CD4-positive, alpha-beta memory T cell (primary cell): ENCODE results near the gene PCGF1. TPM values are rescaled to one million over a fixed set of nuclear protein-coding genes. Genes with fewer than 3 reads are reported as not detected.
A peak's percentile ranks its signal among the peaks of the same experiment; 100 is the strongest.
"Not testable (repeated sequence)": the region's sequence is repeated elsewhere in the genome, so short reads cannot be mapped to it uniquely, and the experiment has no call there.

Experiments used
- CTCF ChIA-PET: fragments of 350-600 bp; sonication (Branson Sonifier 250); formaldehyde crosslinking; loops from one replicate; lab custom pipeline; 2021; ENCODE audit warnings: inconsistent platforms; ENCODE audit not compliant: partially characterized antibody; lab: Charles Lee
- POLR2A ChIA-PET: fragments of 350-600 bp; sonication (Branson Sonifier 250); formaldehyde crosslinking; loops from one replicate; lab custom pipeline; 2021; ENCODE audit not compliant: partially characterized antibody; lab: Charles Lee
- DNase-seq, 5 donors: peaks; one replicate each; pipeline versions ENCODE4 v3.0.0 to v3.0.0-alpha.2; 2020 to 2022; ENCODE audit warnings: mixed read lengths in 1 of 5
- H3K27ac ChIP-seq: one replicate; pipeline ENCODE4 v1.7.0; 2013; ENCODE audit warnings: low read depth, low read length
- H3K27me3 ChIP-seq: 2 replicates; pipeline ENCODE4 v1.7.0; 2013; ENCODE audit warnings: mild to moderate bottlenecking, low read length, moderate library complexity; ENCODE audit not compliant: insufficient read depth
- H3K36me3 ChIP-seq: 2 replicates; pipeline ENCODE4 v1.7.0; 2013; ENCODE audit warnings: mild to moderate bottlenecking, low read length, moderate library complexity; ENCODE audit not compliant: insufficient read depth
- H3K4me1 ChIP-seq: 2 replicates; pipeline ENCODE4 v1.7.0; 2013; ENCODE audit warnings: mild to moderate bottlenecking, low read length, moderate library complexity; ENCODE audit not compliant: insufficient read depth
- H3K4me3 ChIP-seq, 2 donors: one replicate each; pipeline ENCODE4 v1.7.0; 2013; ENCODE audit warnings: low read length in 2 of 2, mild to moderate bottlenecking in 1 of 2
- H3K9me3 ChIP-seq, 2 donors: one replicate each; pipeline ENCODE4 v1.7.0; 2013; ENCODE audit warnings: low read length in 2 of 2, control low read depth in 1 of 2; ENCODE audit not compliant: control insufficient read depth in 1 of 2
- H3K27ac Mint-ChIP-seq, 7 donors: one replicate each; pipeline ENCODE4 v1.8.0; 2020 to 2021; ENCODE audit warnings: mixed read lengths in 7 of 7, mild to moderate bottlenecking in 6 of 7, inconsistent platforms in 3 of 7, moderate library complexity in 3 of 7
- H3K27me3 Mint-ChIP-seq, 2 donors: one replicate each; pipeline ENCODE4 v1.8.0; 2020 to 2021; ENCODE audit warnings: mixed read lengths in 2 of 2
- H3K36me3 Mint-ChIP-seq, 2 donors: one replicate each; pipeline ENCODE4 v1.8.0; 2020 to 2021; ENCODE audit warnings: mixed read lengths in 2 of 2, inconsistent platforms in 1 of 2, mild to moderate bottlenecking in 1 of 2
- H3K4me1 Mint-ChIP-seq, 4 donors: one replicate each; pipeline ENCODE4 v1.8.0; 2020 to 2021; ENCODE audit warnings: mixed read lengths in 4 of 4, mild to moderate bottlenecking in 1 of 4
- H3K4me3 Mint-ChIP-seq, 8 donors: one replicate each; pipeline ENCODE4 v1.8.0; 2020 to 2021; ENCODE audit warnings: mixed read lengths in 8 of 8, mild to moderate bottlenecking in 7 of 8, moderate library complexity in 6 of 8, inconsistent platforms in 3 of 8
- H3K9me3 Mint-ChIP-seq, 8 donors: one replicate each; pipeline ENCODE4 v1.8.0; 2020 to 2021; ENCODE audit warnings: mixed read lengths in 8 of 8, mild to moderate bottlenecking in 5 of 8, inconsistent platforms in 3 of 8, moderate library complexity in 1 of 8
- intact Hi-C: fragments of 100-400 bp; cut with micrococcal nuclease; formaldehyde crosslinking; loops from one replicate; pipeline ENCODE4 v1.15.1; 2023
- polyA plus RNA-seq, 2 donors: library from polyadenylated mRNA; unstranded; fragments of 300-500 nt; fragmentation: Illumina TruSeq; gene quantifications; one replicate each; pipeline ENCODE4 v1.2.3, GENCODE V29; 2021
- total RNA-seq, 2 experiments: library from RNA; stranded (reverse); gene quantifications; one replicate each; pipeline ENCODE4 v1.2.3, GENCODE V29; 2021

PCGF1 gene
- total and polyA plus RNA-seq, 4 experiments from 2014 or later = 10.4 to 42.2 (median 23.9) TPM

DNA sequence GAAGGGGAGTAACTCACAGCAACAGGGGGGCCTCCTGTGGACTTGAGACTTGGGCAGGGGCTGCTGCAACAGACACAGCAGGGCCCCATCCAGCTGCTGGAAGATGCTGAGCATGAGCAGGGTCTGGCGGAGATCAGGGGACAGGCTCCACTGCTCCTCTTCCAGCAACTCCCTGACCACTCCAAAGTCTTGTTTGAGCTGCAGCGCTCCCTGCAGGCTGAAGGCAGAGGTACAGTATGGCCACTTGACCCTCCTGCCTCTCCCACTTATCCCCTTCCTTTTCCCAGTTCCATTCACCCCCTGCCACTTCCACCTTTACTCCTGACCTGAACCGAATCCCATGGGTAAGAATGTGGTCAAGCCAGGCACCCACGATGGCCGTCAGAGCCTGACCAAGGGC, 32.6 kb downstream of the PCGF1 start:
- no peak overlapping the region for H3K27ac ChIP-seq
- no peak for DNase-seq
- H3K27ac Mint-ChIP-seq = peak overlapping the region in 2 of 7 donors; percentile 24 to 55
- no peaks in the 10 kb centered on the region for H3K27me3 Mint-ChIP-seq
- CTCF ChIA-PET = interaction anchor here (1.1 to 1.6 kb wide), 2 partner anchors 8 to 141 kb away, joined by 3 to 10 read pairs; partner anchors contain the start of genes CCDC142 and TTC31
- peaks cover 13 to 45% (median 24%) of the 10 kb centered on the region in 4 donors for H3K4me1 Mint-ChIP-seq
- POLR2A ChIA-PET = interaction anchor here (1.0 to 14.3 kb wide), 4 partner anchors 8 to 32 kb away, joined by 3 to 516 read pairs (median 74); partner anchors contain the start of genes CCDC142, INO80B, LBX2 and TTC31
- peaks cover 0 to 7% (median 0%) of the 10 kb centered on the region in 8 donors for H3K9me3 Mint-ChIP-seq
- H3K4me1 ChIP-seq = peaks cover 20% of the 10 kb centered on the region
- H3K4me3 ChIP-seq = no peak overlapping the region
- H3K36me3 ChIP-seq = peaks cover 19% of the 10 kb centered on the region
- intact Hi-C loops = no loop called here
- no peaks in the 10 kb centered on the region for H3K9me3 ChIP-seq
- peaks cover 22 to 48% of the 10 kb centered on the region in 2 donors for H3K36me3 Mint-ChIP-seq
- H3K4me3 Mint-ChIP-seq = no peak overlapping the region
- H3K27me3 ChIP-seq = no peaks in the 10 kb centered on the region

- intact Hi-C loops = no loop called here
- Histone ChIP-seq H3K4me3 (no peak overlapping the region), H3K9me3 (no peaks in the 10 kb centered on the region), H3K27ac (no peak overlapping the region), H3K27me3 (no peaks in the 10 kb centered on the region), H3K4me1 (peaks cover 20% of the 10 kb centered on the region), H3K36me3 (peaks cover 19% of the 10 kb centered on the region)
- Mint-ChIP-seq H3K36me3 (peaks cover 20 to 45% of the 10 kb centered on the region in 2 donors), H3K9me3 (peaks cover 0 to 7% (median 0%) of the 10 kb centered on the region in 8 donors), H3K27ac (peak overlapping the region in 3 of 7 donors; percentile 24 to 100 (median 29)), H3K27me3 (no peaks in the 10 kb centered on the region), H3K4me1 (peaks cover 12 to 45% (median 23%) of the 10 kb centered on the region in 4 donors), H3K4me3 (no peak overlapping the region)
- no peak for DNase-seq
- ChIA-PET POLR2A (interaction anchor here (3.3 to 14.3 kb wide), 3 partner anchors 8 to 26 kb away, joined by 28 to 516 read pairs (median 119); partner anchors contain the start of genes CCDC142, INO80B, LBX2 and TTC31), CTCF (interaction anchor here (1.6 to 2.3 kb wide), 2 partner anchors 8 to 19 kb away, joined by 10 to 13 read pairs; partner anchors contain the start of genes CCDC142, INO80B and TTC31)
These were observed 33.0 kb downstream of the PCGF1 start for GRCh38 chr2:74474481-74474880.

- Histone ChIP-seq H3K9me3 (no peaks in the 10 kb centered on the region), H3K4me1 (peaks cover 20% of the 10 kb centered on the region), H3K36me3 (peaks cover 19% of the 10 kb centered on the region), H3K4me3 (peak overlapping the region; percentile 67 to 84), H3K27ac (peak overlapping the region; percentile 88), H3K27me3 (no peaks in the 10 kb centered on the region)
- Mint-ChIP-seq H3K9me3 (peaks cover 0 to 7% (median 0%) of the 10 kb centered on the region in 8 donors), H3K27me3 (no peaks in the 10 kb centered on the region), H3K4me3 (peak overlapping the region; percentile 96 to 99 (median 98)), H3K36me3 (peaks cover 20 to 41% of the 10 kb centered on the region in 2 donors), H3K4me1 (peaks cover 12 to 40% (median 22%) of the 10 kb centered on the region in 4 donors), H3K27ac (peak overlapping the region; percentile 97 to 100 (median 99))
- DNase-seq = no peak
- ChIA-PET CTCF (interaction anchor here (0.7 to 3.1 kb wide), 8 partner anchors 9 to 138 kb away, joined by 3 to 32 read pairs (median 6); partner anchors contain the start of genes CCDC142, INO80B, TTC31 and WBP1), POLR2A (interaction anchor here (0.7 to 14.3 kb wide), 21 partner anchors 8 to 736 kb away, joined by 3 to 516 read pairs (median 4); partner anchors contain the start of genes AUP1, C2orf81, CCDC142 and DQX1)
- intact Hi-C loops = loop anchor here (1.0 kb wide), 3 partner anchors 10 to 56 kb away; partner anchors contain the start of genes AUP1, HTRA2, TTC31 and WBP1
These were observed 34.6 kb downstream of the PCGF1 start for GRCh38 chr2:74472945-74473258.

GRCh38 chr2:74472086-74472944, 35.2 kb downstream of the PCGF1 start, which contains the start of gene MRPL53:
Gene MRPL53, minus strand, starts transcription at chr2:74472680. Its CDS starts 20 bp downstream, at chr2:74472660.
- Mint-ChIP-seq H3K36me3 (peaks cover 20 to 37% of the 10 kb centered on the region in 2 donors), H3K9me3 (peaks cover 0 to 7% (median 0%) of the 10 kb centered on the region in 8 donors), H3K4me3 (peak within 1 kb of the TSS; percentile 96 to 99 (median 98)), H3K27ac (peak within 1 kb of the TSS; percentile 97 to 100 (median 99)), H3K27me3 (no peaks in the 10 kb centered on the region), H3K4me1 (peaks cover 9 to 40% (median 21%) of the 10 kb centered on the region in 4 donors)
- Histone ChIP-seq H3K36me3 (peaks cover 16% of the 10 kb centered on the region), H3K27ac (peak within 1 kb of the TSS; percentile 88), H3K4me1 (peaks cover 20% of the 10 kb centered on the region), H3K27me3 (no peaks in the 10 kb centered on the region), H3K9me3 (no peaks in the 10 kb centered on the region), H3K4me3 (peak within 1 kb of the TSS; percentile 67 to 84)
- intact Hi-C loops = loop anchor here (1.0 kb wide), 3 partner anchors 11 to 57 kb away; partner anchors contain the start of genes AUP1, HTRA2, TTC31 and WBP1
- ChIA-PET POLR2A (interaction anchor here (0.7 to 14.3 kb wide), 22 partner anchors 8 to 735 kb away, joined by 3 to 516 read pairs (median 4); partner anchors contain the start of genes AUP1, C2orf81, CCDC142 and DQX1), CTCF (interaction anchor here (0.7 to 3.1 kb wide), 9 partner anchors 8 to 138 kb away, joined by 3 to 32 read pairs (median 4); partner anchors contain the start of genes CCDC142, INO80B, PCGF1 and TTC31)
- peak; percentile 95 to 96 (median 95) for DNase-seq

DNA sequence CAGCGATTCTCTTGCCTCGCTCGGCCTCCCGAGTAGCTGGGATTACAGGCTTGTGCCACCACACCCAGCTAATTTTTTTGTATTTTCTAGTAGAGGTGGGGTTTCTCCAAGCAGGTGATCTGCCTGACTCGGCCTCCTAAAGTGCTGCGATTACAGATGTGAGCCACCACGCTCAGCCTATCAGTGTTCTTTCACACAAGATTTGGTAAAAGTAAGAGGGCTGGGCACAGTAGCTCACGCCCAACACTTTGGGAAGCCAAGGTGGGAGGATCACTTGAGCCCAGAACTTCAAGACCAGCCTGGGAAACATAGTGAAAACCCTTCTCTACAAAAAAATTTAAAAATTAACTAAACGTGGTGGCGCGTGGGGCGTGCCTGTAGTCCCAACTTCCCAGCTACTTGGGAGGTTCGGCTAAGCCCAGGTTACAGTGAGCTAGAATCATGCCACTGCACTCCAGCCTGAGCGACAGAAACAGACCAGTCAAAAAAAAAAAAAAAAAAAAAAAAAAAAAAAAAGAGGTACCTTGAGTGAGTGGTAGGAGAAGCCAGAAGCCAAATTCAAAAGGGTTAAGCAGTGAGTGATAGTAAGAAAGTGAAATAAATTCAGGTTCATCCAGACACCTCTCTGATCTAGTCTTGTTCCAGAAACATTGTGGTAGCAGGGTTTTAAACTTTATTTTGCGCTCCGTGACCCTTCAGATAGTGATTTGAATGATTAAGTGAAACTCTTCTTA, 36.0 kb downstream of the PCGF1 start:
- Mint-ChIP-seq H3K4me3 (peak overlapping the region; percentile 96 to 99 (median 98)), H3K27ac (peak overlapping the region; percentile 97 to 100 (median 99)), H3K9me3 (peaks cover 0 to 7% (median 0%) of the 10 kb centered on the region in 8 donors), H3K36me3 (peaks cover 20 to 34% of the 10 kb centered on the region in 2 donors), H3K27me3 (no peaks in the 10 kb centered on the region), H3K4me1 (peaks cover 9 to 40% (median 20%) of the 10 kb centered on the region in 4 donors)
- Histone ChIP-seq H3K36me3 (peaks cover 14% of the 10 kb centered on the region), H3K4me3 (peak overlapping the region; percentile 62 to 84), H3K9me3 (no peaks in the 10 kb centered on the region), H3K27ac (peak overlapping the region; percentile 88), H3K27me3 (no peaks in the 10 kb centered on the region), H3K4me1 (peaks cover 20% of the 10 kb centered on the region)
- ChIA-PET POLR2A (interaction anchor here (0.7 to 14.3 kb wide), 13 partner anchors 9 to 734 kb away, joined by 3 to 516 read pairs (median 10); partner anchors contain the start of genes AUP1, C2orf81, CCDC142 and HTRA2), CTCF (interaction anchor here (0.7 to 3.1 kb wide), 5 partner anchors 11 to 117 kb away, joined by 3 to 32 read pairs (median 3); partner anchors contain the start of genes CCDC142, PCGF1 and TTC31)
- intact Hi-C loops = loop anchor here (1.0 kb wide), 3 partner anchors 12 to 58 kb away; partner anchors contain the start of genes AUP1, HTRA2, TTC31 and WBP1
- DNase-seq = no peak

DNA sequence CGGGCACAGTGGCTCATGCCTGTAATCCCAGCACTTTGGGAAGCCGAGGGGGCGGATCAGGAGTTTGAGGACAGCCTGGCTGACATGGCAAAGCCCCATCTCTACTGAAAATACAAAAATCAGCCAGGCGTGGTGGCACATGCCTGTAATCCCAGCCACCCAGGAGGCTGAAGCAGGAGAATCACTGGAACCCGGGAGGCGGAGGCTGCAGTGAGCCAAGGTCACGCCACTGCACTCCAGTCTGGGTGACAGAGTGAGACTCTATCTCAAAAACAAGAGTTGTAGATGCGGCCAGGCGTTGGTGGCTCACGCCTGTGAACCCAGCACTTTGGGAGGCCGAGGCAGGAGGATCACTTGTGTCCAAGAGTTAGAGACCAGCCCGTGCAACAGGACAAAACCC, 36.8 kb downstream of the PCGF1 start:
- H3K27ac Mint-ChIP-seq = peak overlapping the region in 6 of 7 donors; percentile 64 to 92 (median 80)
- ChIA-PET POLR2A (interaction anchor here (3.1 to 14.3 kb wide), 3 partner anchors 12 to 37 kb away, joined by 16 to 516 read pairs (median 119); partner anchors contain the start of genes CCDC142, INO80B, PCGF1 and TTC31), CTCF (interaction anchor here (0.8 to 3.1 kb wide), 2 partner anchors 11 to 12 kb away, joined by 3 to 32 read pairs; partner anchors contain the start of genes CCDC142 and TTC31)
- H3K27ac ChIP-seq, H3K27me3 ChIP-seq, intact Hi-C loops, H3K27me3 Mint-ChIP-seq, H3K9me3 Mint-ChIP-seq, DNase-seq, H3K9me3 ChIP-seq, H3K4me3 ChIP-seq: not testable (repeated sequence)
- peaks cover 12 to 43% (median 24%) of the 10 kb centered on the region in 4 donors for H3K4me1 Mint-ChIP-seq
- peaks cover 17 to 34% of the 10 kb centered on the region in 2 donors for H3K36me3 Mint-ChIP-seq
- H3K4me1 ChIP-seq = peaks cover 26% of the 10 kb centered on the region
- peak overlapping the region in 6 of 8 donors; percentile 20 to 77 (median 64) for H3K4me3 Mint-ChIP-seq
- peaks cover 12% of the 10 kb centered on the region for H3K36me3 ChIP-seq
